ENCODE results near the gene TCHHL1. TPM values are rescaled to one million over a fixed set of nuclear protein-coding genes. Genes with fewer than 3 reads are reported as not detected.

TCHHL1 gene
- total RNA-seq, 1 experiment from 2014 or later, result not detected

DNA sequence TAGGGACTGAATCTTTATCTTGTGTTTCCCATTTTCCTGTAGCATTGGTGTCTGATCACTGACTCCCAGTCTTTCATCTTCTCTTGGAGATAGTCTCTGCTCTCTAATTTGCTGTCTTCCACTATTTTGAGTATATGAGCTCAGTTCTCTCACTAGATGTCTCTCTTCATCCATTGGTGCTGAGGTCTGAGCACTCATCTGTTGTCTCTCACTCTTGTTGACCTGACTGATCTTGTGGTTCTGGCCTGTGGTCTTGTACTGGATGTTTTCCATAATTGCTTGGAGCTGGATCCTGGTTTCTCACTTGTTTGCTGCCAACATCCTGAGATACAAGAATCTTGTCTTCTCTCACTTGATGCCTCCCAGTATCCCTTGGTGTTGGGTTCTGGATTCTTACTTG, 26.9 kb downstream of the TCHHL1 start:
- TF ChIP-seq, protein P1, sequence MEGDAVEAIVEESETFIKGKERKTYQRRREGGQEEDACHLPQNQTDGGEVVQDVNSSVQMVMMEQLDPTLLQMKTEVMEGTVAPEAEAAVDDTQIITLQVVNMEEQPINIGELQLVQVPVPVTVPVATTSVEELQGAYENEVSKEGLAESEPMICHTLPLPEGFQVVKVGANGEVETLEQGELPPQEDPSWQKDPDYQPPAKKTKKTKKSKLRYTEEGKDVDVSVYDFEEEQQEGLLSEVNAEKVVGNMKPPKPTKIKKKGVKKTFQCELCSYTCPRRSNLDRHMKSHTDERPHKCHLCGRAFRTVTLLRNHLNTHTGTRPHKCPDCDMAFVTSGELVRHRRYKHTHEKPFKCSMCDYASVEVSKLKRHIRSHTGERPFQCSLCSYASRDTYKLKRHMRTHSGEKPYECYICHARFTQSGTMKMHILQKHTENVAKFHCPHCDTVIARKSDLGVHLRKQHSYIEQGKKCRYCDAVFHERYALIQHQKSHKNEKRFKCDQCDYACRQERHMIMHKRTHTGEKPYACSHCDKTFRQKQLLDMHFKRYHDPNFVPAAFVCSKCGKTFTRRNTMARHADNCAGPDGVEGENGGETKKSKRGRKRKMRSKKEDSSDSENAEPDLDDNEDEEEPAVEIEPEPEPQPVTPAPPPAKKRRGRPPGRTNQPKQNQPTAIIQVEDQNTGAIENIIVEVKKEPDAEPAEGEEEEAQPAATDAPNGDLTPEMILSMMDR (conservative IDR thresholded peaks at IDR 0.05), result no peak
- Histone ChIP-seq H2BK20ac (ENCODE audit: low read depth, low read length, poor library complexity, severe bottlenecking) (no peak overlapping the region), H3K4me2 (ENCODE audit: insufficient read depth, insufficient read length, low read length) (no peak overlapping the region), H4K8ac (replicated peaks; ENCODE audit: insufficient read length, low read depth, low read length) (no peak overlapping the region), H3T11ph (ENCODE audit: low read length) (no peak overlapping the region), H4K20me1 (ENCODE audit: control insufficient read depth, insufficient read depth, insufficient read length) (no peaks in the 10 kb centered on the region), H2BK12ac (ENCODE audit: insufficient read length, low read depth, low read length) (no peak overlapping the region), H3K56ac (ENCODE audit: insufficient read length, low read depth, low read length) (no peak overlapping the region), H4K5ac (ENCODE audit: insufficient read length, low read depth, low read length) (no peak overlapping the region), H3K23ac (ENCODE audit: insufficient read length, low read depth, low read length) (no peak overlapping the region), H3K18ac (ENCODE audit: insufficient read length, low read depth, low read length) (no peak overlapping the region), H3K27me3 (ENCODE audit: insufficient read depth, low read length) (0 out of 2 replicates have a peak, but pooled peaks cover 2% of the 10 kb centered on the region), H3K14ac (ENCODE audit: insufficient read depth, low read length) (no peak overlapping the region), H3K79me2 (ENCODE audit: insufficient read depth, low read length) (no peaks in the 10 kb centered on the region), H3K4ac (ENCODE audit: low read depth, low read length) (no peak overlapping the region), H2BK120ac (ENCODE audit: low read depth, low read length, poor library complexity, severe bottlenecking) (no peak overlapping the region), H3K4me1 (ENCODE audit: insufficient read depth, low read length) (no peaks in the 10 kb centered on the region), H3K9me3 (ENCODE audit: control insufficient read depth, low read depth, low read length) (peaks cover 40% of the 10 kb centered on the region), H3K23me2 (ENCODE audit: insufficient read length, low read depth, low read length, poor library complexity, severe bottlenecking) (no peaks in the 10 kb centered on the region), H3K79me1 (ENCODE audit: insufficient read depth, low read depth, low read length, poor library complexity, severe bottlenecking) (no peaks in the 10 kb centered on the region), H2AK5ac (ENCODE audit: insufficient read length, low read length) (no peak overlapping the region), H3K27ac (ENCODE audit: insufficient read length, low read depth, low read length) (no peak overlapping the region), H2BK15ac (ENCODE audit: low read depth, low read length) (no peak overlapping the region), H2AFZ (ENCODE audit: low read length) (no peak overlapping the region), H4K91ac (ENCODE audit: insufficient read length, low read depth, low read length) (no peak overlapping the region), H2BK5ac (ENCODE audit: insufficient read length, low read length) (no peak overlapping the region), H3K9ac (ENCODE audit: extremely low read depth, insufficient read length, low read length) (no peak overlapping the region)
- H3K27me3 Mint-ChIP-seq (ENCODE audit: low read depth), result no peaks in the 10 kb centered on the region
- no peak overlapping the region for H3K4me3 Mint-ChIP-seq
- DNase-seq, result no peak
- H3K4me1 Mint-ChIP-seq, result no peaks in the 10 kb centered on the region
- no peak overlapping the region for H3K27ac Mint-ChIP-seq
- peaks cover 19 to 35% of the 10 kb centered on the region in 2 experiments for H3K9me3 Mint-ChIP-seq
- H3K36me3 Mint-ChIP-seq (ENCODE audit: insufficient read depth in 1 of 3, low read depth in 3 of 3), result peaks cover 0 to 5% (median 0%) of the 10 kb centered on the region in 3 experiments; a peak in 3 of 7 replicates
